HG03521 (cell line): ENCODE data around the gene PPP1R7.
"Not testable (repeated sequence)": the region's sequence is repeated elsewhere in the genome, so short reads cannot be mapped to it uniquely, and the experiment has no call there.

ENCODE experiments used
- ATAC-seq: cut with Tn5 transposase; IDR thresholded peaks from one replicate; pipeline ENCODE4 v1.9.1; 2021; ENCODE audit warnings: mild to moderate bottlenecking, moderate library complexity; ENCODE audit not compliant: unreplicated experiment

The PPP1R7 gene

DNA sequence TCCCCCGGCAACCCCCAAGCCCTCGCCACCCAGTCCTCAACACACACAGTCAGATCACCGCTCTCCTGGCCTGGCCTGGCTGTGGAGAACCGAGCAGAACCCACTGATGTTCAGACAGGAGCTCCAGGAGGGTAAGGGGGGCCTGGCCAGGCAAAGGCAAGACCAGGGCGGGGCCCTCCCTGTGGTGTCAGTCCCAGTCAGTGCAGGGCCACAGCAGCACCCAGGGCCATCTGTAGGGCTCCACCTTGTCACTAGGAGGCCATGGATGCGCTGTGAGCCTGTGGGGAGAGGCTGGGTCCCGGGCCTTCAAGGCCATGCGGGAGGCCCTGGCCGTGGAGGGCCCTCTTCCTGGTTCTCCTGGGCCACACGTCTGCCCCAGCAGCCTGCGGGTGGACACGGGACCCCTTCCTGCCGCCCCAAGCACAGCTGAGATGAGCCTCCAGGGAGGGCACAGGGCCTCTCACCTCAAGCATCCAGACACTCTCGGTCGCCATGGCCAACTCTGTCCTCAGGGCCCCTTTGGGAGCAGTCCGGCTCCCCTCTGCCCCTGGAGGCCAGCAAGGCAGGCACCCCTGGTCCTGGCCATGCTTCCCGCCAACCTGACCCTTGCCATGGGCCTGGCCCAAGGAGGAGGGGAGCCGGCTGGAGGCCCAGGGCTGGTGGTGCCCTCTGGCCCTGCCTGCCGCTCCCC lies 40.2 kb downstream of the PPP1R7 start:
- no peak for ATAC-seq

DNA sequence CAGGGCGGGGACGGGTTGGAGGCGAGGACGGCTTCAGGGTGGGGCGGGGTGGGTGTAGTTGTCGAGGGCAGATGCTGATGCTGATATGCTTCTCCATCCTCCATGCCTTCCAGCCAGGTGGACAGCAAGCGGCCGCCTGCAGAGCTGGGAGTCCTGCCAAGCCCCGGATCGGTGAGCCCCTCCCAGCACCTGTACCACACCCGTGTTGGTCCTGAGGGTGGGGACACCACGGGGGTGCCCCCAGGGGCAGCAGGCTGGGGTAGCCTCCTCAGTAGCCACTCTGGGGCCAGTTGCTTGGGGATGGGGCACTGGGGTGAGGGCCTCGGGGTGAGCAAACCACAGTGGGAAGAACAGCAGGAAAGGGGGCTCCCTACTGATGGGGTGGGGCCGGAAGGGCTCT lies 40.8 kb downstream of the PPP1R7 start:
- ATAC-seq, result no peak

DNA sequence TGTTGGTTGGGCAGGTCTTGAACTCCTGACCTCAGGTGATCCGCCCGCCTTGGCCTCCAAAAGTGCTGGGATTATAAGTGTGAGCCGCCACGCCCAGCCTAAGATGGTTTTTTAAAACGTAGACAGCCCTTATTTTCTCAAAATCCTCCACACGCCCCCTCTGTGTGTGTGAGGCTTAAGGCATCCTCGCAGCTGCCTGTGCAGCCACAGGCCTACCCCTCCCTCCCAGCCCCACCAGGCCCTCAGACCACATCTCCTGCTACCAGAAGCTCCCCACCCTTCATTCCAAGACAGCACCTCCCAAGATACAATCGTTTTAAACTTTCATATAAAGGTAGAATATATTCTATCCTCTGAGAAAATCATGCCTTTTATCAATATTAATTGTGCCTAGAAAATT lies 43.0 kb downstream of the PPP1R7 start:
- no peak for ATAC-seq

DNA sequence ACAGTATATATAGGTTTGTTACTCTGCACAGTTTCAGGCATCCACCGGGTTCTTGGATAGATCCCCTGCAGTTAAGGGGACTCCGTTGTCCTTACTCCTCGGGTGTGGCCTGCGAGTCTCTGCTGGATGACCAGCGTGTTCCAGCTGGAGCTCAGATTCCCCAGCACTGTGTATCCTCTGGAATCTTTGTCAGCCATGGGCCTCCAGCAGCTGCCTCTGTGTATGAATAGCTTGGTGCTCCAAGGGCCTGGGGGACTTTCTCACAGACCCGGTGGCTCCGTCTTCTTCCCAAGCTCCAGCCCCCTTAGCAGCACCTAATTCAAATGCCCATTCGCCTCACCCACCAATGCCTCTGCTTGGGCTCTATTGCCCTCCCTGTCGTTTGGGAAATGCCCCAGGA lies 44.5 kb downstream of the PPP1R7 start:
- no peak for ATAC-seq

DNA sequence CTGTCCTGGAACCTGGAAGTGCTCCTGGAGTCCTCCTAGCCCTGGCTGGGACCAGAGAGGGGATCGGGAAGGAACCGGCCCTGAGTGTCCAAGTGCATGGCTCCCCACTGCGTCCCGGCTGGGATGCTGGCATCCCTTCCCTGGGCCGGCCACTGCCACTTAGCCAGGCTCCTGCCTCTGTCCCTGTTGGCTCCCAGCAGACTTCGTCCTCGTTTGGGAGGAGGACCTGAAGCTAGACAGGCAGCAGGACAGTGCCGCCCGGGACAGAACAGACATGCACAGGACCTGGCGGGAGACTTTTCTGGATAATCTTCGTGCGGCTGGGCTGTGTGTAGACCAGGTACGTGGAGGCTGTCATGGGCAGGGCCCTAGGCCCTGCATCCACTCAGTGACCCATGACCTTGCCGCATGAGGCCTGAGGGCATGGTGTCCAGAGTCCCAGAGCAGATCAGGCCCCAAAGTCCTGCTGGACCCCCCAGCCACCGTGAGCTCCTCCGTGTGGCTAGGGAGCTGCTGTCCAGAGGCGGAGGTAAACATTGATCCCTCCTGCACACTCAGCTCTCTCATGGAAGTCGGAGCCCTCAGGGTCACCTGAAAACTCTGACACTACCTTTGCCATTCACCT lies 45.4 kb downstream of the PPP1R7 start:
- ATAC-seq, result no peak

DNA sequence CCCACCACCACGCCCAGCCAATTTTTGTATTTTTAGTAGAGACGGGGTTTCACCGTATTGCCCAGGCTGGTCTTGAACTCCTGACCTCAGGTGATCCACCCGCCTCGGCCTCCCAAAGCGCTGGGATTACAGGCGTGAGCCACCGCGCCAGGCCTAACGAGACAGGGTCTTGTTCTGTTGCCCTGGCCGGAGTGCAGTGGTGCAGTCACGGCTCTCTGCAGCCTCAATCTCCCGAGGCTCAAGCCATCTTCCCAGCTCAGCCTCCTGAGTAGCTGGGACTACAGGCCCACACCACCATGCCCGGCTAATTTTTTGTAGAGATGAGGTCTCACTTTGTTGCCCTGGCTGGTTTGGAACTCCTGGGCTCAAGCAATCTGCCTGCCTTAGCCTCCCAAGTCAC lies 47.0 kb downstream of the PPP1R7 start:
- not testable (repeated sequence) for ATAC-seq

DNA sequence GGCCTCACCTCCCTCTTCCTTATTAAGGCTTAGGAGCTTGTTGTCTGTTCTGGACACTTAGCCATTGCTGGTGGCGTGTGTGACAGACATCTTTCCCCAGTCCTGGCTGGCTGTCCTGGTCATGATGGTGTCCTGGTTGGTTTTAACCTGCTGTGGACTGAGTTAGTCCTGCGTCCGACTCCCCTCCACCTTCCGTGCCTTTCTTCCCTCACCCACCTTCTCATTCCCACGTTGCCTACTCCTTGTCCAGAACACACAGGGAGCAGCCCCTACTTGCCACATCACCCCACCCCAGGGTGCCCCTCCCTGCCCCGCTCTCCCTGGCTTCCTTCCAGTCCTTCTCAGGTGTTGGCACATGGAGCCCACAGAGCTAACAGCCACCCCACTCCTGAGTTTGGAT lies 47.7 kb downstream of the PPP1R7 start:
- no peak for ATAC-seq

DNA sequence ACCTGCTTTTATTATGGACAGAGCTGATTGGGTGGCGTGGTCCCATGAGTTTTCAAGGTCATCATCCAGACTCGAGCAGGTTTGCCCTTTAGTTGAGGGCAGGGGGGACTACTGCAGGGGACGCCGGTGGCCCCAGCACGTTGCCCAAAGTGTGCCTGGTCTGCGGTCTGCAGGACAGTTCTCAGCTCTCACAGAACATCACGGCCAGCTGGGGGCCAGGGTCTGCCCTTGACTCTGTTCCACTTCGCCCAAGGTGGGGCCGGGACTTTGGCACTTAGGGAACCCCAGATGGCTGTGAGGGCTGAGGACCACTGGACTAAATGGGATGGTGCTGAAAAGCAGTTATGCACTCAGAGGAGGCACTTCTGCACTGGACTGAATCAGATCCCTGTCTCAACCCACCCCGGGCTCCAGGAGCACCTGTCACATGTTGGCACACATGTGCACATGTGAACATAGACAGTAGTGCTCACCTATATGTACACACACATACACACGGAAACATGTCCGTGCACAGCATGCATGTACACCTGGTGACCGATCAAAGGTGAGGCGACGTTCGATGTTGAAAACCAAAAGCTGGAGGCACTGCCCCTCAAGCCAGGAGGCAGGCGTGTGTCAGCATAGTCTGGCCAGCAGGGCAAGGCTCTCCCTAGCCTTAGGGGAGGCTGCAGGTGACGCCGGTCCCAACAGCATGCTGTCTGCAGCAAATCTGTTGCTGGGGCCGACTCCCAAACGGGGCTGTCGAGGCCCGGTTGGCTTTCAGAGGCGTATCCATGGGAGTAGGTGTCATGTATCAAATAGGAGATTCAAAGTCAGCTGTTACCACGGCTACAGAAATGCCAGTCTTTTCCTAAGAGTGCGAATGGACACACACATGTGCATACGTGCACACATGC lies 48.4 kb downstream of the PPP1R7 start:
- no peak for ATAC-seq

DNA sequence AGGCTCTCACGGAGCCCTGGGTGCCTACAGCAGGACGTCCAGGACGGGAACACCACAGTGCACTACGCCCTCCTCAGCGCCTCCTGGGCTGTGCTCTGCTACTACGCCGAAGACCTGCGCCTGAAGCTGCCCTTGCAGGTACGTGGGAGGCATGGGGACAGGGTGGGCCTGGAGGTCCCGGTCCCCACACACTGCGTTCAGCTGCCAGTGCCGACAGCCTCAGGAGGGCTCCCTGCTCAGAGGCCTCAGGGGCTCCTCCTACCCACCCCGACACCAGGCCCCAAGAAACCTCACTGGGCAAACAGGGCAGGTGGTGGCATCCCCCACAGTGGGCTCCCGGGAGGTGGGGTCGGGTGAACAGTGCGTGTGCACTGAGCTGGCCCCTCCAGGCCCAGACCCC lies 49.0 kb downstream of the PPP1R7 start:
- ATAC-seq, result no peak

DNA sequence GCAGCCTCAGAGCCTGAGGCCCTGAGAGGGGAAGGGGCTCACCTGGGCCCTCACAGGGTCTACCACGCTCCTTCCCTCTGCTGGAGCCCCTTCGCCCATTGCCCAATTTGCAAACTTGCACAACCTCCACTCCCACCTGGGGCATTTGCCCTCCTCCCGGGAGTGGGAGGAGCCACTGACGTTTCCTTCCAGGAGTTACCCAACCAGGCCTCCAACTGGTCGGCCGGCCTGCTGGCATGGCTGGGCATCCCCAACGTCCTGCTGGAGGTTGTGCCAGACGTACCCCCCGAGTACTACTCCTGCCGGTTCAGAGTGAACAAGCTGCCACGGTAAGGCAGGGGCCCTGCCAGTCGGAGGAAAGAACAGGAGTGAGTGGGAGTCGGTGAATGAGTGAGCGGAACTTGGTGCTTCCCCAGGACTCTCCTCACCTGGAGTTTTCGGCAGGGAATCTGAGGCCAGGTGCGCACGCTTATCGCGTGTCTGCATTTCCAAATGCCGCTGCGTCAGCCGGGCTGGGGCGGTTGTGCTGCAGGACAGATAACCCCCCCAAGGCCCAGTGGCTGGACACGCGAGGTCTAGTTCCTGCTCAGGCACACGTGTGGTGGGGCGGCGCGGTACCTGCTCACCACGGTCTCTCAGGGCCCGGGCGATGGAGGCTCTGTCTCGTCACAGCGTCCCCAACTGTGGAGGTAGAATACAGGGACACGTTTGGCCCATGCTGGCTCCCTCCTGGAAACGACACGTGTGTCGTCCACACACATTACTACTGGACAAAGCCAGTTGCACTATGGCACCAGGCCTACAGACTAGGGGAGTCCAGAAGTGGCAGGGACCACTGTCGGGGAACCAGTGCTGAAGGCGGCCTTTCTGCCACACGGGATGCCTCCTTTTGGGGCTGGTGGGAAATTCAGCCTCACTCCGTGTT lies 49.9 kb downstream of the PPP1R7 start:
- no peak for ATAC-seq

DNA sequence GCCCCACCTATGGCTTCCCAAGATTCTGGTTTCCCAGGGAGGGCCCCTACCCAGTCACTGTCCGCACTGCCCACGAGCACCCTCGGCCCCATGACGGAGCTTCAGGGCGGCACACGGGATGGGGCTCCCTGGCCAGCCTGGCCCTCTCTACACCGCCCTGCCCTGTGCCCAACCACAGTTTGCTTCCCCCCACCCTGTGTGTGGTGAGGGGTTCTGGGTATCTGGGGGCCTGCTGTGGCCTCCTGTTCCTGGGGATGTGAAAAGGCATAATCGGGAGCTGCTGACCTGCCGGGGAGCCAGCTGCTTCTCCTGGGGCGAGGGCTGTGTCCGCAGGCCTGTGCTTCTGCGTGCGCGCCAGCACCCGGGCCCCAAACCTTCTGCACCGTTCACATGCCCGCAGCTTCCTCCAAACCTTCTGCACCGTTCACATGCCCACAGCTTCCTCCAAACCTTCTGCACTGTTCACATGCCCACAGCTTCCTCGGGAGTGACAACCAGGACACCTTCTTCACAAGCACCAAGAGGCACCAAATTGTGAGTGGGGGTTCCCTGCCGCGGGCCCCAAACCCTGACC lies 50.6 kb downstream of the PPP1R7 start:
- ATAC-seq, result no peak

DNA sequence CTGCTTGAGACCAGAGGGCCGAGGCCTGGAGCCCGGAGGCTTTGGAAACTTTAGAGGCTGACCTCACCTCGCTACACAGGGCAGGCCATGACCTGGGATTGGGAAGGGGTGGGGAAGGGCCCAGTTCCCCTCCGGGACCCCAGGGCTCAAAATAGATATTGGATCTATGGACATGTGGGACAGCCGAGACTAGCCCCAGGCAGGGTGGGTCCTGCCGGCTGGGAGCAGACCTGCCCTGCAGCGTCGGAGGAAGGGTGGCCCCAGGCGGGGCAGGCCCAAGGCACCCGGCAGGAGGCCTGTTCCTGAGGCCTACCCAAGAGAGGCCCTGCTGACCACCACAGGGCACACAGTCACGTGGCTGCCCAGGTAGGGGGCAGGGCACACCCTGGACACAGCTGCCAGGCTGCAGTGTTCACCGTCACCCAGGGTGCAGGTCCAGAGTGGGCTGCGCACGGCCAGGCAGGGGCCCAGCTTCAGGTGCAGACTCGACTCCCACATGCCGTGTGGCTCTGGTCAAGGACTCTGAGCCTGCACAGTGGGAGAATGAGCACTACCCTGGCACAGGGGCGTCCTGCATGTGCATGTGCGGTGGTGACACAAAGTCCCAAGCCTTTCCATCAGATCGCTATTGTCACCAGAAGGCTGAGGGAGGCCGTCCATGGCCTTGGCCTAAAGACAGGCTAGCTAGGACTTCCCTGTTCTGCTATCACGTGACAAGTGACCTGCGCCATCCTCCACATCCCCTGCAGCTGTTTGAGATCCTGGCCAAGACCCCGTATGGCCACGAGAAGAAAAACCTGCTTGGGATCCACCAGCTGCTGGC lies 51.4 kb downstream of the PPP1R7 start:
- no peak for ATAC-seq

DNA sequence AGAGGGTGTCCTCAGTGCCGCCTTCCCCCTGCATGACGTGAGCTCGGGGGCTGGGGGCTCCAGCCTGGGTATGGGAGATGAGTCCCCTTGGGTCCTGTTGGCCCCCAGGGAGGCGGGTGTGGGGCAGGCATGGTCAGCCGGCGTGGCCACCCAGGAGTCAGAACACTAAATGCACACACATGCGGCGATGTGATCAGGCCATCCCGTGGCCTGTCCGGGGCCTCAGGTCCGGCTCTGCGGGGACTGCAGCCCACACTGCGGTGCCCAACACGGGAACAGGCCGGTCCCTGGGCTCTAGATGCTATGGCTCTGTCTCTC lies 52.0 kb downstream of the PPP1R7 start:
- ATAC-seq, result no peak

DNA sequence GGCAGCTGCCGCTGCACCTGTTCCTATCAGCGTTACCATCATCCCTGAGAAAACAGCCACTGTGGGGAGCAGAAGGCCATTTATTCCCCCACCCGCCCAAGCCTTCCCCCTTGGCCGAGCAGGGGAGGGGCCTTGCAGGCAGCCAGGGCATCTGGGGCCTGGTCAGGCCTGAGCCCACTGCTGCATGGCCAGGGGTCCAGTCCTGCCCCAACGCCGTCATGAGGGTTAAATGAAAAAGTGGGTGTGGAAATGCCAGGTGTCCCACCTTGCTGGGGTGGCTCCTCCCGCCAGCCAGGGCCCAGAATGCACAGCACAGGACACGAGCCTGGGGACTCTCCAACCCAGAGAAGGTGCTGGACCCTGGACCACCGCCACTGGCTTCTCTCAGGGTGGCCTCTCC lies 52.4 kb downstream of the PPP1R7 start:
- ATAC-seq, result no peak

DNA sequence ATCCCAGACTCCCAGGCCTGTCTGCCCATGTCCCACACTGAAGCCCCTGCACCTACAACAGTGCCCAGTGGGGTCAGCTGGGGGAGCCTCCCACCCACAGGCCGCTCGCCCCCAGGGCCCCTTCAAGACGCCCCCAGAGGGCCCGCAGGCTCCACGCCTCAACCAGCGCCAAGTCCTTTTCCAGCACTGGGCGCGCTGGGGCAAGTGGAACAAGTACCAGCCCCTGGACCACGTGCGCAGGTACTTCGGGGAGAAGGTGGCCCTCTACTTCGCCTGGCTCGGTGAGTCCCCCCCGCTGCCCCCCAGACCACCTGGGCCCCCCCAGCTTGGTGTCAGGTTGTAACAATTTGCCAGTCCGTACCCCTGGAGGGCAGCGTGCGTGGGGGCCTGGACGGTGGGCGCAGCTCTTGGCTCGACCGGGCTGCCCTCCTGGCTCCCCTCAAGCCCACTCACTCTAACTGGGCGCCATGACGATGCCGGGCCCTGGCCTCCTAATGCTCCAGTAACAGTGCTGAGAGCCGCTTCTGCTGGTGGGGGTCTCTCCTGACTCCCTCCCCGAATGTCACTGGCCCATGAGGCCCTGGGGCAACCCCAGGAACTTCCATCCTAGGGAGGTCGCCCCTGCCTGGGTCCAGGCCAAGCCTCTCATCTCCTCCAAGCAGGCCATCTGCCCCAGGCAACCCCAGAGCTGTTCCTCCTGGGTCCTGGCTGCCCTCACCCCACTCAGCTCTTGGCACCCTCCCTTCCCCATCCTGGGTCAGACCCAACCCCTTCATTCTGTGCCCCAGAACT lies 53.1 kb downstream of the PPP1R7 start:
- ATAC-seq, result no peak

DNA sequence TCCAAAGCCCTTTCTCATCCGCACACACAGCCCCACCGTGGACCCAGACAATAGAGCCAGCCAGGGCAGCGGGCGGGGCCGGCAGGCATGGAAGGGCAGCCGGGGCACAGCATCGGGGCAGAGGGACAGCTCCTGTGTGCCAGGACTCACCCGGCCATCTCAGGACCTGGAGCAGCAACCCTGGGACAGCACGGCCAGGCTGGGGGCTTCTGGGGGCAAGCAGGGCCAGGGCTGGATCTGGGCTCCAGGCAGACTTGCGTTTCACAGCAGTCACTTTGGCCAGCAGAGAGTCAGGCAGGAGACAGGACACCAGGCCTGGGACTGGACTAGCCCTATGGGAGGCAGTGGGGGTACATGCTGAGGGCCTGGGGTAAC lies 53.7 kb downstream of the PPP1R7 start:
- ATAC-seq, result no peak

DNA sequence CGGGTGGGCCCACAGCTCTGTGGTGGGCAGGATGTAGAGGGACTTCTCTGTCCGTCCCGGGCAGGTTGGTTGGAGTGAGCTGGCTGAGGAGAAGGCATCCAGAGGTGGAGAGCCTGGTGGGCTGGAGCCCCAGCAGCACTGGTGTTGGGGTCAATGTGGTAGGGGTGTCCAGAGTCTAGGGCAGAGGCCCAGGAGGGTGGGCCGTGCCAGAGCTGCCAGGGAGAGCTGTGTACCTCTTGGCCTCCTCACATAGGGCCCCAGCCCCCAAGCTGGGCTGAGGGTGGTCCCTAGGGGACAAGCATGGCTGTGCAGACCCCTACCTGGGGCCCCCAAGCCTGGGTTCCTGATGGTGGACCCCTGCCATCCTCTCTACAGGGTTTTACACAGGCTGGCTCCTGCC lies 54.2 kb downstream of the PPP1R7 start:
- ATAC-seq, result no peak

DNA sequence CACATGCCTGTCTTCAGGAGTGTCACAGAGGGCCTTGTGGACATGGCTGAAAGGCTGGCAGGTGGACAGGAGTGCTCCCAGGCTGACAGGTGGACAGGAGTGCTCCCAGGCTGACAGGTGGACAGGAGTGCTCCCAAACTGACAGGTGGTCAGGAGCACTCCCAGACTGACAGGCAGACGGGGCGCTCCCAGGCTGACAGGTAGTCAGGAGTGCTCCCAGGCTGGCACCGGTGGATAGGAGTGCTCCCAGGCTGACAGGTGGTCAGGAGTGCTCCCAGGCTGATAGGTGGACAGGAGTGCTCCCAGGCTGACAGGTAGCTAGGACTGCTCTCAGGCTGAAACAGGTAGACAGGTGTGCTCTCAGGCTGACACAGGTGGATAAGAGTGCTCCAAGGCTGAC lies 54.8 kb downstream of the PPP1R7 start:
- no peak for ATAC-seq

DNA sequence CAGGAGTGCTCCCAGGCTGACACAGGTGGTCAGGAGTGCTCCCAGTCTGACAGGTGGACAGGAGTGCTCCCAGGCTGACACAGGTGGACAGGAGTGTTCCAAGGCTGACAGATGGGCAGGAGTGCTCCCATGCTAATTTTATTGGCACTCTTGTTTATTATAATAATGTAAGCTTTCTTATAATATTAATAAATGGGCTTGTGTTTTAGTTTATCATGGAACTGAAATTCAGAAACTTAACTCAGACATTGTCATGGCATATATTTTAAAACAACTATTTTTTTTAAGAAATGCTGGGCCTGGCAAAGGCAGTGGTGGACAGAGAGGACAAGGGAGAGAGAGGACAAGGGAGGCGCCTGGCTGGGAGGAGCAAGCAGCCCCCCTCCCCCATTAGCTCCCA lies 56.9 kb downstream of the PPP1R7 start:
- ATAC-seq, result no peak
